Heart left ventricle (tissue), 16 donors: ENCODE data around the gene E2F7. TPM values are rescaled to one million over a fixed set of nuclear protein-coding genes. Genes with fewer than 3 reads are reported as not detected.

ENCODE experiments used
- ATAC-seq, 4 donors: fragments of 200-7000 bp; cut with Tn5 transposase; one replicate each; pipeline ENCODE4 v1.9.1; 2020 to 2022; ENCODE audit warnings: moderate library complexity in 4 of 4, mild to moderate bottlenecking in 3 of 4, moderate number of reproducible peaks in 1 of 4
- DNase-seq, 5 donors: peaks; one replicate each; pipeline ENCODE4 v3.0.0-alpha.2; 2020
- H3K27ac ChIP-seq, 12 donors: fragments of 200-600 bp; sonication (generic) in 4 of 12; one replicate each; pipeline versions ENCODE4 v1.5.0 to v1.8.0; 2016 to 2022; ENCODE audit warnings: mild to moderate bottlenecking in 2 of 12
- H3K27me3 ChIP-seq, 9 donors: fragments of 200-600 bp; sonication (generic) in 2 of 9; one replicate each; pipeline versions ENCODE4 v1.5.1 to v1.8.0; 2016 to 2022; ENCODE audit warnings: mild to moderate bottlenecking in 3 of 9
- H3K36me3 ChIP-seq, 9 donors: fragments of 200-600 bp; sonication (generic) in 2 of 9; one replicate each; pipeline versions ENCODE4 v1.5.0 to v1.8.0; 2018 to 2022; ENCODE audit warnings: mild to moderate bottlenecking in 2 of 9
- H3K4me1 ChIP-seq, 12 donors: fragments of 200-600 bp; sonication (generic) in 4 of 12; one replicate each; pipeline versions ENCODE4 v1.5.0 to v1.8.0; 2016 to 2022; ENCODE audit warnings: mild to moderate bottlenecking in 3 of 12
- H3K4me3 ChIP-seq, 12 donors: fragments of 200-600 bp; sonication (generic) in 4 of 12; one replicate each; pipeline versions ENCODE4 v1.5.0 to v1.8.0; 2017 to 2022; ENCODE audit warnings: mild to moderate bottlenecking in 9 of 12, moderate library complexity in 4 of 12
- H3K9me3 ChIP-seq, 12 donors: fragments of 200-600 bp; sonication (generic) in 4 of 12; one replicate each; pipeline versions ENCODE4 v1.5.0 to v1.8.0; 2016 to 2022; ENCODE audit warnings: mild to moderate bottlenecking in 1 of 12
- POLR2A ChIP-seq, 2 donors: fragments of 450-650 bp; IDR thresholded peaks; one replicate each; pipeline ENCODE4 v1.6.1; 2017; ENCODE audit warnings: antibody characterized with exemption in 2 of 2, mild to moderate bottlenecking in 2 of 2, moderate library complexity in 2 of 2
- WGBS, 4 donors: extraction: QIAGEN DNeasy Blood & Tissue Kit in 2 of 4; methylation state at CpG; one replicate each; pipeline versions ENCODE4 v1.1.5 to v1.1.7; 2013 to 2018; 5-methylcytosine and 5-hydroxymethylcytosine counted together
- intact Hi-C, 10 donors: fragments of 100-400 bp; cut with DNase I; formaldehyde crosslinking; loops; one replicate each; pipeline versions ENCODE4 v1.11.1 to v1.14.2; 2022
- polyA plus RNA-seq, 2 donors: library from polyadenylated mRNA; stranded (reverse); fragments of 200-250 nt; gene quantifications; one replicate each; pipeline ENCODE4 v1.2.3, GENCODE V29; 2013
- total RNA-seq, 9 donors: library from RNA; depleted of rRNA in 2 of 9; stranded (reverse); fragments of >200 nt in 2 of 9; fragmentation: NEBNext Ultra II Directional in 3 of 9; extraction: Animal tissue kit (Norgen Biotek cat#: 25700) in 3 of 9; gene quantifications; one replicate each; pipeline versions ENCODE4 v1.1.0 to v1.2.4, GENCODE V29; 2016 to 2023
- TF ChIP-seq, protein P1 (sequence below), 12 donors: fragments of 200-600 bp; sonication (generic) in 4 of 12; IDR thresholded peaks; one replicate each; pipeline versions ENCODE4 v1.5.0 to v1.8.0; 2018 to 2022; ENCODE audit warnings: antibody characterized with exemption in 12 of 12, mild to moderate bottlenecking in 5 of 12
- donor health status: ischemic (EF 13 %, LVEDD 7.1; RV severe dilation, severe dysfunction).
- donor health status: healthy with polysubstance abuse.
- donor health status: DM: no; HTN: yes; CAD: no.
- donor health status: DM: no; HTN: no; CAD: no.
- donor health status: ischemic (EF 25% LVEDD 6.9; RV normal size, moderate dysfunction).
- donor health status: ischemic (EF 25% LVEDD 5.7; RV mildly dilated, moderate dysfunction).
- donor health status: healthy.
- donor health status: DM: yes; HTN: yes; CAD: no.
- donor health status: ischemic (EF 35%, LVEDD 5.7; RV mildly dilated, moderate dysfunction).
- donor health status: nonischemic (EF 11% LVEDD 7.7; RV severe dilation, severe dysfunction).
- donor health status: DM: yes; HTN: yes; CAD: no.
- donor health status: PGD.
- donor health status: ischemic (EF 29% LVEDD 5.4; RV normal size, mild dysfunction).
- donor health status: nonischemic (EF 23%, LVEDD 6.1; RV moderate dilation, normal function).

E2F7 gene
- total and polyA plus RNA-seq, 11 donors = 0.04 to 1.5 (median 0.11) TPM; not detected in 2

GRCh38 chr12:77002382-77002781, 63.0 kb downstream of the E2F7 start:
- WGBS, 4 donors = 90 to 96% (median 93%) methylated on average over 3 of the region's 3 CpGs

DNA sequence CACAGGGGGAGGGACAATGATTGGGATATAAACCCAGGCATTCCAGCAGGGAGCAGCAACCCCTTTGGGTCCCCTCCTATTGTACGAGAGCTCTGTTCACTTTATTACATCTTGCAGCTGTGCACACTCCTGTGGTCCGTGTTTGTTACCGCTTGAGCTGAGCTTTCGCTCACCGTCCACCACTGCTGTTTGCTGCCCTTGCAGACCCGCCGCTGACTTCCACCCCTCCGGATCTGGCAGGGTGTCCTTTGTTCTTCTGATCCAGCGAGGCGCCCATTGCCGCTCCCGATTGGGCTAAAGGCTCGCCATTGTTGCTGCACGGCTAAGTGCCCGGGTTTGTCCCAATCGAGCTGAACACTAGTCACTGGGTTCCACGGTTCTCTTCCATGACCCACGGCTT, 64.1 kb downstream of the E2F7 start:
- Histone ChIP-seq H3K4me3 (no peak overlapping the region), H3K27me3 (no peaks in the 10 kb centered on the region), H3K4me1 (no peaks in the 10 kb centered on the region), H3K9me3 (no peaks in the 10 kb centered on the region), H3K36me3 (no peaks in the 10 kb centered on the region), H3K27ac (no peak overlapping the region)
- WGBS, 4 donors = 86 to 93% (median 91%) methylated on average over 18 of the region's 18 CpGs
- TF ChIP-seq, protein P1, sequence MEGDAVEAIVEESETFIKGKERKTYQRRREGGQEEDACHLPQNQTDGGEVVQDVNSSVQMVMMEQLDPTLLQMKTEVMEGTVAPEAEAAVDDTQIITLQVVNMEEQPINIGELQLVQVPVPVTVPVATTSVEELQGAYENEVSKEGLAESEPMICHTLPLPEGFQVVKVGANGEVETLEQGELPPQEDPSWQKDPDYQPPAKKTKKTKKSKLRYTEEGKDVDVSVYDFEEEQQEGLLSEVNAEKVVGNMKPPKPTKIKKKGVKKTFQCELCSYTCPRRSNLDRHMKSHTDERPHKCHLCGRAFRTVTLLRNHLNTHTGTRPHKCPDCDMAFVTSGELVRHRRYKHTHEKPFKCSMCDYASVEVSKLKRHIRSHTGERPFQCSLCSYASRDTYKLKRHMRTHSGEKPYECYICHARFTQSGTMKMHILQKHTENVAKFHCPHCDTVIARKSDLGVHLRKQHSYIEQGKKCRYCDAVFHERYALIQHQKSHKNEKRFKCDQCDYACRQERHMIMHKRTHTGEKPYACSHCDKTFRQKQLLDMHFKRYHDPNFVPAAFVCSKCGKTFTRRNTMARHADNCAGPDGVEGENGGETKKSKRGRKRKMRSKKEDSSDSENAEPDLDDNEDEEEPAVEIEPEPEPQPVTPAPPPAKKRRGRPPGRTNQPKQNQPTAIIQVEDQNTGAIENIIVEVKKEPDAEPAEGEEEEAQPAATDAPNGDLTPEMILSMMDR (IDR thresholded peaks at IDR 0.05) = no peak
- TF ChIP-seq POLR2A (IDR thresholded peaks at IDR 0.05) = no peak
- intact Hi-C loops = no loop called here
- ATAC-seq (no peak), DNase-seq (no peak)

More at GRCh38 chr12:77002382-77002781, 63.0 kb downstream of the E2F7 start:
- no peaks in the 10 kb centered on the region for H3K27me3 ChIP-seq
- H3K9me3 ChIP-seq = no peaks in the 10 kb centered on the region
- no peak for ATAC-seq
- no peak for TF ChIP-seq POLR2A (IDR thresholded peaks at IDR 0.05)
- TF ChIP-seq, protein P1 (IDR thresholded peaks at IDR 0.05) = no peak
- H3K4me3 ChIP-seq = no peak overlapping the region
- H3K4me1 ChIP-seq = no peaks in the 10 kb centered on the region
- H3K36me3 ChIP-seq = no peaks in the 10 kb centered on the region
- DNase-seq = no peak
- intact Hi-C loops = no loop called here
- no peak overlapping the region for H3K27ac ChIP-seq

DNA sequence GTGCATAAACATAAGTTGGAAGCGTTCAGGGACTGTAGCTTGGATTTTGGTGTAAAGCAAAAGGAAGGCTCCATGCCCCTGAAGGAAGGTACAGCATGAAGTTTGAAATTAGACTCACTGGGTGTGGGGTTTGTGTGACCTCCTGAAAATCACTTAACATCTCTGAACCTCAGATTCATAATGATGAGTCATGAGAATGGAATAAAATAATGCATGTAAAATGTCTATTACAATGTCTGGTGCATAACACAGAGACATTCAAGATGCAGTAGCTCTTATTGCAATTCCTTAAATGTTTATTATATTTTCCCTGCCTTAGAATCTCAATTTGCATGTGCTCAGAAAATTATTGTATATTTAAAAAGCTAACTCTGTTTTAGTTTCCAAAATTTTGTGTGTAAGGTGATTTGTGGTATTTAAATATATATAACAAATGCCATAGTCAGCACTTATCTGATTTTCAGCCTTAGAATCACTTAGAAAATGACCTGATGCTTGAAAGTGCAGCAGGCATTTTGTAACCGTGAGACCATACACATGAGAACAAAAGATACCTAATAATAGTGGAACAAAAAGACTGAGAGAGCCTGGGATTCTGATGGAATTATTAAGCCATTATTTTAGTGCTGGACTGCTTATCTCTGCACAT, 66.3 kb downstream of the E2F7 start:
- no peak for DNase-seq
- Histone ChIP-seq H3K4me1 (no peaks in the 10 kb centered on the region), H3K27me3 (no peaks in the 10 kb centered on the region), H3K9me3 (no peaks in the 10 kb centered on the region), H3K4me3 (no peak overlapping the region), H3K36me3 (no peaks in the 10 kb centered on the region), H3K27ac (no peak overlapping the region)
- no peak for ATAC-seq
- intact Hi-C loops = no loop called here
- 76 to 85% (median 83%) methylated on average over 2 of the region's 2 CpGs for WGBS, 4 donors
- TF ChIP-seq POLR2A (IDR thresholded peaks at IDR 0.05) = no peak
- TF ChIP-seq, protein P1 (IDR thresholded peaks at IDR 0.05) = no peak

- no peaks in the 10 kb centered on the region for H3K4me1 ChIP-seq
- TF ChIP-seq, protein P1 (IDR thresholded peaks at IDR 0.05) = no peak
- no peak for TF ChIP-seq POLR2A (IDR thresholded peaks at IDR 0.05)
- H3K4me3 ChIP-seq = no peak overlapping the region
- DNase-seq = no peak
- ATAC-seq = no peak
- H3K27me3 ChIP-seq = no peaks in the 10 kb centered on the region
- WGBS, 4 donors = 60 to 62% (median 60%) methylated on average over 4 of the region's 4 CpGs
- intact Hi-C loops = no loop called here
- H3K9me3 ChIP-seq = no peaks in the 10 kb centered on the region
- H3K36me3 ChIP-seq = no peaks in the 10 kb centered on the region
- H3K27ac ChIP-seq = no peak overlapping the region
Observed at GRCh38 chr12:76998386-76998785, 67.0 kb downstream of the E2F7 start.
